H9 (cell line): Measurements from ENCODE around the gene SH3BP5L. TPM values are rescaled to one million over a fixed set of nuclear protein-coding genes. Genes with fewer than 3 reads are reported as not detected.

ENCODE experiments used
- DNase-seq: peaks from one replicate; pipeline ENCODE4 v3.0.0-alpha.2; 2017
- H2AFZ ChIP-seq: one replicate; pipeline ENCODE4 v1.6.1; 2013; ENCODE audit warnings: mild to moderate bottlenecking, low read length, control low read depth, moderate library complexity
- H2AK5ac ChIP-seq: 2 replicates; pipeline ENCODE4 v1.6.1; 2013; ENCODE audit warnings: low read length, control low read depth, mixed read lengths; ENCODE audit not compliant: insufficient read length
- H2BK120ac ChIP-seq: one replicate; pipeline ENCODE4 v1.6.1; 2013; ENCODE audit warnings: low read depth, mild to moderate bottlenecking, low read length, control low read depth, inconsistent platforms; ENCODE audit not compliant: poor library complexity, severe bottlenecking
- H2BK12ac ChIP-seq: 2 replicates; pipeline ENCODE4 v1.6.1; 2013; ENCODE audit warnings: low read length, control low read depth, mixed read lengths, low read depth; ENCODE audit not compliant: insufficient read length
- H2BK15ac ChIP-seq: 2 replicates; pipeline ENCODE4 v1.6.1; 2013; ENCODE audit warnings: low read depth, low read length, control low read depth
- H2BK20ac ChIP-seq: one replicate; pipeline ENCODE4 v1.6.1; 2013; ENCODE audit warnings: low read depth, mild to moderate bottlenecking, low read length, control low read depth, inconsistent platforms; ENCODE audit not compliant: poor library complexity, severe bottlenecking
- H2BK5ac ChIP-seq: 2 replicates; pipeline ENCODE4 v1.6.1; 2013; ENCODE audit warnings: low read length, control low read depth, mixed read lengths; ENCODE audit not compliant: insufficient read length
- H3K14ac ChIP-seq: 2 replicates; pipeline ENCODE4 v1.6.1; 2013; ENCODE audit warnings: low read length, control low read depth; ENCODE audit not compliant: insufficient read depth
- H3K18ac ChIP-seq: 2 replicates; pipeline ENCODE4 v1.6.1; 2013; ENCODE audit warnings: low read depth, mild to moderate bottlenecking, mixed read lengths, low read length, control low read depth; ENCODE audit not compliant: insufficient read length
- H3K23ac ChIP-seq: 2 replicates; pipeline ENCODE4 v1.6.1; 2013; ENCODE audit warnings: low read length, control low read depth, mixed read lengths, low read depth; ENCODE audit not compliant: insufficient read length
- H3K23me2 ChIP-seq: 2 replicates; pipeline ENCODE4 v1.6.1; 2013; ENCODE audit warnings: low read depth, mild to moderate bottlenecking, mixed read lengths, low read length, control low read depth; ENCODE audit not compliant: insufficient read length, poor library complexity, severe bottlenecking
- H3K27ac ChIP-seq: 2 replicates; pipeline ENCODE4 v1.5.1; 2013; ENCODE audit warnings: low read length, control low read depth, mixed read lengths, low read depth; ENCODE audit not compliant: insufficient read length
- H3K27me3 ChIP-seq: 2 replicates; pipeline ENCODE4 v1.6.1; 2013; ENCODE audit warnings: low read length, control low read depth, inconsistent platforms; ENCODE audit not compliant: insufficient read depth
- H3K4ac ChIP-seq: 2 replicates; pipeline ENCODE4 v1.6.1; 2013; ENCODE audit warnings: low read depth, mild to moderate bottlenecking, control low read depth, inconsistent platforms, low read length, moderate library complexity
- H3K4me1 ChIP-seq: 2 replicates; pipeline ENCODE4 v1.6.1; 2013; ENCODE audit warnings: low read length, control low read depth, inconsistent platforms; ENCODE audit not compliant: insufficient read depth
- H3K4me2 ChIP-seq: 2 replicates; pipeline ENCODE4 v1.6.1; 2013; ENCODE audit warnings: low read length, control low read depth, mixed read lengths; ENCODE audit not compliant: insufficient read length, insufficient read depth
- H3K56ac ChIP-seq: 2 replicates; pipeline ENCODE4 v1.6.1; 2013; ENCODE audit warnings: low read depth, mild to moderate bottlenecking, mixed read lengths, low read length, control low read depth; ENCODE audit not compliant: insufficient read length
- H3K79me1 ChIP-seq: 2 replicates; pipeline ENCODE4 v1.6.1; 2013; ENCODE audit warnings: low read depth, mild to moderate bottlenecking, moderate library complexity, low read length, control low read depth, inconsistent platforms; ENCODE audit not compliant: insufficient read depth, poor library complexity, severe bottlenecking
- H3K79me2 ChIP-seq: 2 replicates; pipeline ENCODE4 v1.6.1; 2013; ENCODE audit warnings: low read length, control low read depth, inconsistent platforms; ENCODE audit not compliant: insufficient read depth
- H3K9ac ChIP-seq: 2 replicates; pipeline ENCODE4 v1.6.1; 2013; ENCODE audit warnings: low read length, control low read depth, mixed read lengths; ENCODE audit not compliant: insufficient read length; ENCODE audit errors: extremely low read depth
- H3K9me3 ChIP-seq: one replicate; pipeline ENCODE4 v1.6.1; 2013; ENCODE audit warnings: low read depth, low read length, inconsistent platforms; ENCODE audit not compliant: control insufficient read depth
- H3T11ph ChIP-seq: one replicate; pipeline ENCODE4 v1.6.1; 2013; ENCODE audit warnings: mild to moderate bottlenecking, low read length, control low read depth, inconsistent platforms
- H4K20me1 ChIP-seq: one replicate; pipeline ENCODE4 v1.6.1; 2013; ENCODE audit not compliant: control insufficient read depth, insufficient read length, insufficient read depth
- H4K5ac ChIP-seq: 2 replicates; pipeline ENCODE4 v1.6.1; 2013; ENCODE audit warnings: low read depth, mild to moderate bottlenecking, mixed read lengths, low read length, control low read depth; ENCODE audit not compliant: insufficient read length
- H4K8ac ChIP-seq: replicated peaks from 2 replicates; pipeline ENCODE4 v1.6.1; 2013; ENCODE audit warnings: low read length, control low read depth, mixed read lengths, low read depth; ENCODE audit not compliant: insufficient read length
- H4K91ac ChIP-seq: 2 replicates; pipeline ENCODE4 v1.6.1; 2013; ENCODE audit warnings: low read depth, mild to moderate bottlenecking, moderate library complexity, mixed read lengths, low read length, control low read depth; ENCODE audit not compliant: insufficient read length
- H3K27ac Mint-ChIP-seq, 3 experiments: 2 replicates in 2 of 3; 3 replicates in 1 of 3; pipeline ENCODE4 v1.8.0; 2020 to 2021; ENCODE audit warnings: mixed read lengths in 3 of 3, mild to moderate bottlenecking in 1 of 3, moderate library complexity in 1 of 3
- H3K27me3 Mint-ChIP-seq: 2 replicates; pipeline ENCODE4 v1.8.0; 2021; ENCODE audit warnings: low read depth, mild to moderate bottlenecking, moderate library complexity, mixed read lengths
- H3K36me3 Mint-ChIP-seq, 3 experiments: 2 replicates in 2 of 3; 3 replicates in 1 of 3; pipeline ENCODE4 v1.8.0; 2020 to 2021; ENCODE audit warnings: low read depth in 3 of 3, mixed read lengths in 3 of 3; ENCODE audit not compliant: insufficient read depth in 1 of 3
- H3K4me1 Mint-ChIP-seq, 2 experiments: 2 replicates each; pipeline ENCODE4 v1.8.0; 2020; ENCODE audit warnings: mixed read lengths in 2 of 2
- H3K4me3 Mint-ChIP-seq, 2 experiments: 2 replicates in 1 of 2; 3 replicates in 1 of 2; pipeline ENCODE4 v1.8.0; 2020 to 2021; ENCODE audit warnings: mild to moderate bottlenecking in 2 of 2, mixed read lengths in 2 of 2, moderate library complexity in 1 of 2
- H3K9me3 Mint-ChIP-seq, 2 experiments: 2 replicates in 1 of 2; 3 replicates in 1 of 2; pipeline ENCODE4 v1.8.0; 2020; ENCODE audit warnings: mild to moderate bottlenecking in 2 of 2, mixed read lengths in 2 of 2, moderate library complexity in 1 of 2
- WGBS: extraction: QIAGEN DNeasy Blood & Tissue Kit; methylation state at CpG from one replicate; pipeline ENCODE4 v1.1.7; 2013; ENCODE audit warnings: missing lambda C conversion rate, low lambda C conversion rate, mixed read lengths; ENCODE audit not compliant: insufficient read length; ENCODE audit errors: extremely low coverage; 5-methylcytosine and 5-hydroxymethylcytosine counted together
- total RNA-seq: library from RNA; stranded (reverse); gene quantifications from 2 replicates; pipeline ENCODE4 v1.2.1, GENCODE V29; 2021
- TF ChIP-seq, protein P1 (sequence below): fragments of 200-600 bp; sonication (generic); conservative IDR thresholded peaks from 3 replicates; pipeline ENCODE4 v1.8.0; 2021; ENCODE audit warnings: antibody characterized with exemption, mild to moderate bottlenecking

SH3BP5L gene
- total RNA-seq, 1 experiment from 2014 or later: 27.6 TPM

DNA sequence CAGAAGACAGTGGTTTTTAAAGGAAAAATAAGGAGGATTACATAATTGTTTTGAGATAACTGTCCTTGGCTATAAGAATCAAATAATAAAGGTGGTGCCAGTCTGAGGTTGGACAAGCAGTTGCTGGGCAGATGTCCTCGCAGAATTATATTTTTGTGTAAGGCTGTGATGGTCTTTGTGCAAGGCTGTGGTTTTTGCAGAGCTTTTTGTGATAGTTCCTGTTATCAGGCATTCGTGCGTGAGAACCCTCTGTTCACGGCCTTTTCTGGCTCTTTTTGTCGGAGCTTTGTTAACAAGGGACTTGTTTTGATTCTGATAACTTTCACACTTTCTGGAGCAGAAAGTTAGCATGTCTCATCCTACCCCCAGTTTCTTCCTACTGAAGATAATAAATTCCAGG is 33.4 kb downstream of the SH3BP5L start:
- Histone ChIP-seq H3K27me3 (no peaks in the 10 kb centered on the region), H3K27ac (no peak overlapping the region), H2BK5ac (no peak overlapping the region), H4K5ac (no peak overlapping the region), H2BK20ac (no peak overlapping the region), H3K79me1 (no peaks in the 10 kb centered on the region), H2AFZ (no peak overlapping the region), H3K56ac (no peak overlapping the region), H3K79me2 (no peaks in the 10 kb centered on the region), H3T11ph (no peak overlapping the region), H3K4me1 (no peaks in the 10 kb centered on the region), H3K4ac (no peak overlapping the region), H2AK5ac (no peak overlapping the region), H3K4me2 (no peak overlapping the region), H2BK12ac (no peak overlapping the region), H3K9ac (no peak overlapping the region), H3K18ac (no peak overlapping the region), H2BK15ac (no peak overlapping the region), H3K9me3 (peaks cover 66% of the 10 kb centered on the region), H4K91ac (no peak overlapping the region), H4K8ac (no peak overlapping the region), H3K23ac (no peak overlapping the region), H3K14ac (no peak overlapping the region), H4K20me1 (no peaks in the 10 kb centered on the region), H3K23me2 (no peaks in the 10 kb centered on the region), H2BK120ac (no peak overlapping the region)
- DNase-seq: no peak
- no peak overlapping the region for H3K4me3 Mint-ChIP-seq
- H3K36me3 Mint-ChIP-seq: peaks cover 4 to 11% (median 8%) of the 10 kb centered on the region in 3 experiments; a peak in 6 of 7 replicates
- no peak overlapping the region for H3K27ac Mint-ChIP-seq
- peaks cover 4% of the 10 kb centered on the region for H3K27me3 Mint-ChIP-seq
- peaks cover 78 to 88% of the 10 kb centered on the region in 2 experiments for H3K9me3 Mint-ChIP-seq
- no CpG with 5 or more reads among the region's 5 CpGs for WGBS
- TF ChIP-seq, protein P1, sequence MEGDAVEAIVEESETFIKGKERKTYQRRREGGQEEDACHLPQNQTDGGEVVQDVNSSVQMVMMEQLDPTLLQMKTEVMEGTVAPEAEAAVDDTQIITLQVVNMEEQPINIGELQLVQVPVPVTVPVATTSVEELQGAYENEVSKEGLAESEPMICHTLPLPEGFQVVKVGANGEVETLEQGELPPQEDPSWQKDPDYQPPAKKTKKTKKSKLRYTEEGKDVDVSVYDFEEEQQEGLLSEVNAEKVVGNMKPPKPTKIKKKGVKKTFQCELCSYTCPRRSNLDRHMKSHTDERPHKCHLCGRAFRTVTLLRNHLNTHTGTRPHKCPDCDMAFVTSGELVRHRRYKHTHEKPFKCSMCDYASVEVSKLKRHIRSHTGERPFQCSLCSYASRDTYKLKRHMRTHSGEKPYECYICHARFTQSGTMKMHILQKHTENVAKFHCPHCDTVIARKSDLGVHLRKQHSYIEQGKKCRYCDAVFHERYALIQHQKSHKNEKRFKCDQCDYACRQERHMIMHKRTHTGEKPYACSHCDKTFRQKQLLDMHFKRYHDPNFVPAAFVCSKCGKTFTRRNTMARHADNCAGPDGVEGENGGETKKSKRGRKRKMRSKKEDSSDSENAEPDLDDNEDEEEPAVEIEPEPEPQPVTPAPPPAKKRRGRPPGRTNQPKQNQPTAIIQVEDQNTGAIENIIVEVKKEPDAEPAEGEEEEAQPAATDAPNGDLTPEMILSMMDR: no peak
- no peaks in the 10 kb centered on the region for H3K4me1 Mint-ChIP-seq
